ENCODE measurements around the gene ARHGAP42.

DNA sequence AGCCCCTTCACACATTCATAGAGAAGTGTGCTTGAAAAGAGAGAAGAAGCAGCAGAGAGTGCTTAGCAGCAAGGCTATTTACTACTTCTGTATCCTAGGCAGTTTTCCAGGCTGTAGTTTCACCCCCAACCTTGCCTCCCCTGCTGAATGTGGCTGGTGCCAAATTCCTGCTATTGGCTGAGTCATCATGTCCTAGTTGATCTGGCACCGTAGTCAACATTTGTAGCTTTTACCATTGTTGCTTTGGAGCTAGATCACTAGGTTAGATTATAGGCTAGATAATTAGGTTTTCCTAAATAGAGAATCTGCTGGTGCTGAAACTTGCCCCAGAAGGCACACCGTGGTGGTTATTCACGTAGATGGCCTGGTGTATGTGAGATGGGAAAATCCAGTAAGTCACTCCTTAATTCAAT is 32.7 kb downstream of the ARHGAP42 start:
- TF ChIP-seq, protein P1, sequence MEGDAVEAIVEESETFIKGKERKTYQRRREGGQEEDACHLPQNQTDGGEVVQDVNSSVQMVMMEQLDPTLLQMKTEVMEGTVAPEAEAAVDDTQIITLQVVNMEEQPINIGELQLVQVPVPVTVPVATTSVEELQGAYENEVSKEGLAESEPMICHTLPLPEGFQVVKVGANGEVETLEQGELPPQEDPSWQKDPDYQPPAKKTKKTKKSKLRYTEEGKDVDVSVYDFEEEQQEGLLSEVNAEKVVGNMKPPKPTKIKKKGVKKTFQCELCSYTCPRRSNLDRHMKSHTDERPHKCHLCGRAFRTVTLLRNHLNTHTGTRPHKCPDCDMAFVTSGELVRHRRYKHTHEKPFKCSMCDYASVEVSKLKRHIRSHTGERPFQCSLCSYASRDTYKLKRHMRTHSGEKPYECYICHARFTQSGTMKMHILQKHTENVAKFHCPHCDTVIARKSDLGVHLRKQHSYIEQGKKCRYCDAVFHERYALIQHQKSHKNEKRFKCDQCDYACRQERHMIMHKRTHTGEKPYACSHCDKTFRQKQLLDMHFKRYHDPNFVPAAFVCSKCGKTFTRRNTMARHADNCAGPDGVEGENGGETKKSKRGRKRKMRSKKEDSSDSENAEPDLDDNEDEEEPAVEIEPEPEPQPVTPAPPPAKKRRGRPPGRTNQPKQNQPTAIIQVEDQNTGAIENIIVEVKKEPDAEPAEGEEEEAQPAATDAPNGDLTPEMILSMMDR (IDR thresholded peaks at IDR 0.05; ENCODE audit: low read length) = no peak
- TF ChIP-seq EZH2 (IDR thresholded peaks at IDR 0.05; ENCODE audit: borderline replicate concordance, low read length) = no peak

Data from OCI-LY1 (cell line).